ENCODE measurements around the gene AGAP1.

Gene AGAP1

GRCh38 chr2:235508371-235509160 lies 14.7 kb downstream of the AGAP1 start:
- DNase-seq (ENCODE audit: low read depth), result no peak

GRCh38 chr2:235510318-235510717 lies 16.5 kb downstream of the AGAP1 start:
- DNase-seq (ENCODE audit: low read depth), result no peak

- DNase-seq (ENCODE audit: low read depth), result no peak
These were observed 17.4 kb downstream of the AGAP1 start for GRCh38 chr2:235511187-235511661.

- DNase-seq (ENCODE audit: low read depth), result no peak
These were observed 18.2 kb downstream of the AGAP1 start for GRCh38 chr2:235511751-235512698.

GRCh38 chr2:235512699-235513053 lies 18.8 kb downstream of the AGAP1 start:
- no peak for DNase-seq (ENCODE audit: low read depth)

GRCh38 chr2:235513984-235514626 lies 20.3 kb downstream of the AGAP1 start:
- no peak for DNase-seq (ENCODE audit: low read depth)

- no peak for DNase-seq (ENCODE audit: low read depth)
These were observed 21.0 kb downstream of the AGAP1 start for GRCh38 chr2:235514627-235515363.

- DNase-seq (ENCODE audit: low read depth), result no peak
These were observed 21.5 kb downstream of the AGAP1 start for GRCh38 chr2:235515364-235515742.

- no peak for DNase-seq (ENCODE audit: low read depth)
These were observed 22.0 kb downstream of the AGAP1 start for GRCh38 chr2:235515821-235516220.

GRCh38 chr2:235516257-235516656 lies 22.4 kb downstream of the AGAP1 start:
- no peak for DNase-seq (ENCODE audit: low read depth)

GRCh38 chr2:235518322-235519090 lies 24.7 kb downstream of the AGAP1 start:
- DNase-seq (ENCODE audit: low read depth), result no peak

- DNase-seq (ENCODE audit: low read depth), result no peak
These were observed 26.9 kb downstream of the AGAP1 start for GRCh38 chr2:235520787-235521186.

GRCh38 chr2:235521844-235522243 lies 28.0 kb downstream of the AGAP1 start:
- no peak for DNase-seq (ENCODE audit: low read depth)

- DNase-seq (ENCODE audit: low read depth), result no peak
These were observed 29.2 kb downstream of the AGAP1 start for GRCh38 chr2:235523021-235523420.

GRCh38 chr2:235523486-235524150 lies 29.8 kb downstream of the AGAP1 start:
- DNase-seq (ENCODE audit: low read depth), result no peak

GRCh38 chr2:235526166-235526565 lies 32.3 kb downstream of the AGAP1 start:
- no peak for DNase-seq (ENCODE audit: low read depth)

GRCh38 chr2:235527806-235528469 lies 34.1 kb downstream of the AGAP1 start:
- DNase-seq (ENCODE audit: low read depth), result no peak

- no peak for DNase-seq (ENCODE audit: low read depth)
These were observed 35.8 kb downstream of the AGAP1 start for GRCh38 chr2:235529621-235530020.

- no peak for DNase-seq (ENCODE audit: low read depth)
These were observed 36.9 kb downstream of the AGAP1 start for GRCh38 chr2:235530735-235531134.

- no peak for DNase-seq (ENCODE audit: low read depth)
These were observed 38.5 kb downstream of the AGAP1 start for GRCh38 chr2:235532307-235532706.
